A673 (cell line): ENCODE measurements around the gene BBS1. TPM values are rescaled to one million over a fixed set of nuclear protein-coding genes. Genes with fewer than 3 reads are reported as not detected.

Experiments
- BruUV-seq: library from RNA; stranded (reverse); fragments of 400-500 nt; replicated peaks from 2 replicates; lab custom pipeline; 2021; lab: Mats Ljungman, UMichigan
- CTCF ChIA-PET: fragments of 300-600 bp; sonication (Branson Sonifier 250); formaldehyde crosslinking; loops from one replicate; lab custom pipeline; 2022; ENCODE audit warnings: antibody characterized with exemption; lab: Charles Lee
- POLR2A ChIA-PET: fragments of 300-600 bp; sonication (Branson Sonifier 250); formaldehyde crosslinking; loops from one replicate; lab custom pipeline; 2022; ENCODE audit warnings: antibody characterized with exemption; ENCODE audit not compliant: low non-redundant PET; lab: Charles Lee
- DNase-seq: peaks from one replicate; pipeline ENCODE4 v3.0.0-alpha.2; 2015; ENCODE audit warnings: low spot score
- H3K27ac ChIP-seq: fragments of 200-600 bp; sonication (generic); 2 replicates; pipeline ENCODE4 v1.5.1; 2016; ENCODE audit warnings: mixed run types, low read depth, mild to moderate bottlenecking, mixed read lengths, antibody characterized with exemption, low read length; ENCODE audit not compliant: poor library complexity, severe bottlenecking
- H3K27me3 ChIP-seq: fragments of 200-600 bp; sonication (generic); replicated peaks from 2 replicates; pipeline ENCODE4 v1.6.1; 2017; ENCODE audit warnings: mixed run types, low read depth, mild to moderate bottlenecking, mixed read lengths, antibody characterized with exemption, low read length; ENCODE audit not compliant: insufficient read depth, poor library complexity
- H3K36me3 ChIP-seq: fragments of 200-600 bp; sonication (generic); 2 replicates; pipeline ENCODE4 v1.6.1; 2016; ENCODE audit warnings: mixed run types, mild to moderate bottlenecking, mixed read lengths, antibody characterized with exemption, low read length; ENCODE audit not compliant: insufficient read depth, poor library complexity, severe bottlenecking
- H3K4me1 ChIP-seq: fragments of 200-600 bp; sonication (generic); 2 replicates; pipeline ENCODE4 v1.6.1; 2017; ENCODE audit warnings: mixed run types, mild to moderate bottlenecking, mixed read lengths, antibody characterized with exemption, low read length; ENCODE audit not compliant: insufficient read depth, poor library complexity, severe bottlenecking
- H3K4me3 ChIP-seq: fragments of 200-600 bp; sonication (generic); 2 replicates; pipeline ENCODE4 v1.5.1; 2016; ENCODE audit warnings: low read depth, mixed run types, mild to moderate bottlenecking, mixed read lengths, low read length; ENCODE audit not compliant: poor library complexity, severe bottlenecking
- H3K9me3 ChIP-seq: fragments of 200-600 bp; sonication (generic); 2 replicates; pipeline ENCODE4 v1.6.1; 2016; ENCODE audit warnings: mixed run types, low read depth, mild to moderate bottlenecking, mixed read lengths, antibody characterized with exemption, low read length; ENCODE audit not compliant: poor library complexity, severe bottlenecking
- EZH2 ChIP-seq: fragments of 200-600 bp; sonication (generic); IDR thresholded peaks from 2 replicates; pipeline ENCODE4 v1.6.1; 2017; ENCODE audit warnings: borderline replicate concordance, low read depth, mild to moderate bottlenecking, mixed read lengths, antibody characterized with exemption, low read length; ENCODE audit not compliant: poor library complexity, severe bottlenecking
- intact Hi-C: fragments of 100-400 bp; cut with micrococcal nuclease; formaldehyde crosslinking; loops from one replicate; pipeline ENCODE4 v1.10.0; 2022; ENCODE audit not compliant: unreplicated experiment
- total RNA-seq: library from RNA; stranded (reverse); gene quantifications from 2 replicates; pipeline ENCODE4 v1.2.3, GENCODE V29; 2021
- TF ChIP-seq, protein P1 (sequence below): fragments of 300-800, 200-600 bp; sonication (generic); conservative IDR thresholded peaks from 2 replicates; pipeline ENCODE4 v1.5.1; 2017; ENCODE audit warnings: low read depth, mild to moderate bottlenecking, antibody characterized with exemption, low read length, moderate library complexity, mixed read lengths

BBS1 gene
- total RNA-seq, 1 experiment from 2014 or later = 40.5 TPM

DNA sequence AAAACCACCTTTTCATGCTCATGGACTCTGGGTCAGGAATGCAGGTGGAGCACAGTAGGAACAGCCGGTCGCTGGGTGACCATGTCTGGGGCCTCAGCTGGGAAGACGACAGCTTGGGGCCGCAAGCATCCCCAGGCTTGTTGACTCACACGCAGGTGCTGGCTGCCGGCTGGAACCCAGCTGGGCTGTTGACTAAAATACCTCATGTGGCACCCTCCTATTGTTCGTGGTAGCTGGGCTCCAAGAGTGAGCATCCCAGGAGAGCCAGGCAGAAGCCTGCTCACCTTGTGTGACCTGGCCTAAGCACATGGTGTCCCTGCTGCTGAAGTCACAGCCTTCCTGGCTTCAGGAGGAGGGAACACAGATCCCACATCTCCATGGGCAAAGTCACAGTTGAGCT lies 20.8 kb upstream of the BBS1 start:
- H3K4me3 ChIP-seq = no peak overlapping the region
- intact Hi-C loops = no loop called here
- no peaks in the 10 kb centered on the region for H3K27me3 ChIP-seq
- DNase-seq = no peak
- ChIA-PET POLR2A (no interaction called here), CTCF (no interaction called here)
- TF ChIP-seq EZH2 = no peak
- TF ChIP-seq, protein P1, sequence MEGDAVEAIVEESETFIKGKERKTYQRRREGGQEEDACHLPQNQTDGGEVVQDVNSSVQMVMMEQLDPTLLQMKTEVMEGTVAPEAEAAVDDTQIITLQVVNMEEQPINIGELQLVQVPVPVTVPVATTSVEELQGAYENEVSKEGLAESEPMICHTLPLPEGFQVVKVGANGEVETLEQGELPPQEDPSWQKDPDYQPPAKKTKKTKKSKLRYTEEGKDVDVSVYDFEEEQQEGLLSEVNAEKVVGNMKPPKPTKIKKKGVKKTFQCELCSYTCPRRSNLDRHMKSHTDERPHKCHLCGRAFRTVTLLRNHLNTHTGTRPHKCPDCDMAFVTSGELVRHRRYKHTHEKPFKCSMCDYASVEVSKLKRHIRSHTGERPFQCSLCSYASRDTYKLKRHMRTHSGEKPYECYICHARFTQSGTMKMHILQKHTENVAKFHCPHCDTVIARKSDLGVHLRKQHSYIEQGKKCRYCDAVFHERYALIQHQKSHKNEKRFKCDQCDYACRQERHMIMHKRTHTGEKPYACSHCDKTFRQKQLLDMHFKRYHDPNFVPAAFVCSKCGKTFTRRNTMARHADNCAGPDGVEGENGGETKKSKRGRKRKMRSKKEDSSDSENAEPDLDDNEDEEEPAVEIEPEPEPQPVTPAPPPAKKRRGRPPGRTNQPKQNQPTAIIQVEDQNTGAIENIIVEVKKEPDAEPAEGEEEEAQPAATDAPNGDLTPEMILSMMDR = no peak
- H3K4me1 ChIP-seq = no peaks in the 10 kb centered on the region
- peaks cover 9% of the 10 kb centered on the region for H3K36me3 ChIP-seq
- no peaks in the 10 kb centered on the region for H3K9me3 ChIP-seq
- no TSS peak for BruUV-seq
- no peak overlapping the region for H3K27ac ChIP-seq

DNA sequence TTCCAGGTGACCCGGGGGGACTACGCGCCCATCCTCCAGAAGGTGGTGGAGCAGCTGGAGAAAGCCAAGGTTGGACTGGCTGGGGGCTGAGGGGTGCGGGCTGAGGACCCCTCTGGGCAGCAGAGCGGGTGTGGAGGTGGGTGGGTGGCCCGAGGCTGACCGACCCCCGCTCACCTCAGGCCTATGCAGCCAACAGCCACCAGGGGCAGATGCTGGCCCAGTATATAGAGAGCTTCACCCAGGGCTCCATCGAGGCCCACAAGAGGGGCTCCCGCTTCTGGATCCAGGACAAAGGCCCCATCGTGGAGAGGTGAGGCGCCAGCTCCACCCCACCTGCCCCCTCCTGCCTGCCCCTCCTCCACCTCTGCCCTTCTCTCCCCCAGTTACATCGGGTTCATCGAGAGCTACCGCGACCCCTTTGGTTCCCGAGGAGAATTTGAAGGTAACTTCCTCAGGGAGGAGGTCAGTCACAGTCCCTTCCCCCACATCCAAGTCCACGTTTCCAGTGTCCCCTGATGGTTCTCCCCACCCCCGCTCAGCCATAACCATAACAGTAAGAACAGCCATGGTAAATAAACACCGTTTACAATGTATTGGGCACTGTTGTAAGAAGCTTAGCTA lies 19.0 kb upstream of the BBS1 start:
- intact Hi-C loops = no loop called here
- ChIA-PET CTCF (interaction anchor here (0.5 to 1.1 kb wide), 4 partner anchors 8 to 19 kb away, joined by 3 to 6 read pairs (median 4); partner anchors contain the start of gene BBS1), POLR2A (no interaction called here)
- no peaks in the 10 kb centered on the region for H3K4me1 ChIP-seq
- TF ChIP-seq, protein P1 = peak; percentile 50
- no peak for TF ChIP-seq EZH2
- H3K36me3 ChIP-seq = peaks cover 17% of the 10 kb centered on the region
- H3K27ac ChIP-seq = no peak overlapping the region
- DNase-seq = no peak
- H3K9me3 ChIP-seq = no peaks in the 10 kb centered on the region
- no peaks in the 10 kb centered on the region for H3K27me3 ChIP-seq
- BruUV-seq = no TSS peak
- no peak overlapping the region for H3K4me3 ChIP-seq

DNA sequence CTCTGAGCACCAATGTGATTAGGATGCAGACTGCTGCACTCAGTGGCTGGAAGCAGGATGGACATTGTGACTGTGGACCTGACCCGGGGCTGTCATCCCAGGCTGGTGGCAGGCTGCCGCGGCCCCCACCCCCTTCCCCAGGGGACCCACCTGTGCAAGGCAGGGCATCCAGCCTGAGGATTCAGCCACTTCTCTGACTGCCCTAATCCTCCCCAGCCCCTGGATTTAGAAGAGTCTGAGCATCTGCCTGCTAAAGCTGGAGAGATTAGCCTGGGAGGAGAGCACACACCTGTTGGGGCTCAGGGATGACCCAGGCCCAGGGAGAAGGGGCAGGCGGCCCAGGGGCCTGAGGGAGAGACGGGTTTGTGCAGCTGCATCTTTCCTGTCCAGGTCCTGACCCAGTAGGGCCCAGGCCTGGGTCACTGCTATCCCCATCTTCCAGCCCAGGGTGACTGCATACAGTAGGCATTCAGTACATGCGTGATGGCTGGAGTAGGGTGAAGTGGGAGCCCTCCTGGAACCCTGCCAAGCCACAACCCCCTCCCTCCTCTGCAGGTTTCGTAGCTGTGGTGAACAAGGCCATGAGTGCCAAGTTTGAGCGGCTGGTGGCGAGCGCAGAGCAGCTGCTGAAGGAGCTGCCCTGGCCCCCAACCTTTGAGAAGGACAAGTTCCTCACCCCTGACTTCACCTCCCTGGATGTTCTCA lies 18.1 kb upstream of the BBS1 start:
- Histone ChIP-seq H3K9me3 (no peaks in the 10 kb centered on the region), H3K27ac (no peak overlapping the region), H3K4me1 (no peaks in the 10 kb centered on the region), H3K36me3 (peaks cover 20% of the 10 kb centered on the region), H3K4me3 (no peak overlapping the region), H3K27me3 (no peaks in the 10 kb centered on the region)
- CTCF ChIA-PET = interaction anchor here (0.7 kb wide), 1 partner anchor 18 kb away, joined by 3 read pairs; the partner anchor contains the start of gene BBS1
- no TSS peak for BruUV-seq
- POLR2A ChIA-PET = no interaction called here
- no peak for TF ChIP-seq EZH2
- TF ChIP-seq, protein P1 = no peak
- intact Hi-C loops = no loop called here
- no peak for DNase-seq
